ENCODE results near the gene PTOV1. TPM values are rescaled to one million over a fixed set of nuclear protein-coding genes. Genes with fewer than 3 reads are reported as not detected.

PTOV1 gene
- total and polyA plus RNA-seq, 2 of the 13 experiments (the other 11 are each of a cell fraction or from before 2014, with no cell fraction given): 63.5 to 68.5 TPM

GRCh38 chr19:49829721-49830120, 21.2 kb upstream of the PTOV1 start (continued):
- TF ChIP-seq ZNF496 (CRISPR knock-in tag; IDR thresholded peaks at IDR 0.05; ENCODE audit: insufficient replicate concordance) (no peak), ZNF839 (CRISPR knock-in tag; IDR thresholded peaks at IDR 0.05; ENCODE audit: borderline replicate concordance) (no peak), ZNF33B (CRISPR knock-in tag; IDR thresholded peaks at IDR 0.05) (no peak)

GRCh38 chr19:49830766-49831165, 20.2 kb upstream of the PTOV1 start:
- no TSS peak for BruUV-seq (replicated peaks)
- Histone ChIP-seq H3K36me3 (replicated peaks in 1 of 2; ENCODE audit: control insufficient read depth in 1 of 2, insufficient read depth in 2 of 2, low read length in 2 of 2) (peaks cover 27 to 58% of the 10 kb centered on the region in 2 experiments), H3K4me2 (ENCODE audit: low read depth, low read length) (no peak overlapping the region), H2AFZ (ENCODE audit: low read length) (no peak overlapping the region), H3K4me1 (ENCODE audit: insufficient read depth, low read length) (no peaks in the 10 kb centered on the region), H3K9me3 (ENCODE audit: low read length) (no peaks in the 10 kb centered on the region), H3K27me3 (ENCODE audit: control insufficient read depth in 1 of 2, insufficient read depth in 2 of 2, low read length in 2 of 2) (no peaks in the 10 kb centered on the region), H3K27ac (ENCODE audit: extremely low read length, insufficient read depth, low read length) (no peak overlapping the region), H3K79me2 (ENCODE audit: insufficient read depth, low read length) (no peaks in the 10 kb centered on the region), H4K20me1 (ENCODE audit: insufficient read depth, low read length) (no peaks in the 10 kb centered on the region), H3K9ac (ENCODE audit: insufficient read depth, low read depth, low read length) (no peak overlapping the region), H3K4me3 (replicated peaks in 1 of 3; ENCODE audit: insufficient read depth in 1 of 3, low read depth in 2 of 3, low read length in 3 of 3) (no peak overlapping the region)
- ChIA-PET CTCF (ENCODE audit: low intra/inter-chr PET ratio, low total read pairs) (no interaction called here), POLR2A (no interaction called here)
- WGBS (ENCODE audit: low lambda C conversion rate): 99% methylated on average over 10 of the region's 12 CpGs
- in situ Hi-C loops (cut with HindIII; ENCODE audit: extremely low pct_ligation_motif_present, low pct_unique_long_range_greater_than_20kb) (no loop called here), intact Hi-C loops (cut with micrococcal nuclease; ENCODE audit: unreplicated experiment) (no loop called here)
- no peak for TF ChIP-seq ZNF546 (CRISPR knock-in tag; conservative IDR thresholded peaks at IDR 0.05)
- TF ChIP-seq DR1 (CRISPR knock-in tag; IDR thresholded peaks at IDR 0.05): no peak
- TF ChIP-seq HMGXB3 (CRISPR knock-in tag; IDR thresholded peaks at IDR 0.05; ENCODE audit: borderline replicate concordance): no peak
- no peak for TF ChIP-seq HCFC1 (IDR thresholded peaks at IDR 0.05; ENCODE audit: low read depth, low read length)
- TF ChIP-seq ZNF292 (CRISPR knock-in tag; IDR thresholded peaks at IDR 0.05; ENCODE audit: borderline replicate concordance, low read depth): no peak
- no peak for TF ChIP-seq RFX3 (CRISPR knock-in tag; IDR thresholded peaks at IDR 0.05)
- FAIRE-seq (no peak), ATAC-seq (no peak), DNase-seq (ENCODE audit: low spot score) (no peak)

Measured in HepG2 (cell line).